Heart left ventricle (tissue), 16 donors: ENCODE results near the gene SCRN2. TPM values are rescaled to one million over a fixed set of nuclear protein-coding genes. Genes with fewer than 3 reads are reported as not detected.

Experiments
- ATAC-seq, 4 donors: fragments of 200-7000 bp; cut with Tn5 transposase; one replicate each; pipeline ENCODE4 v1.9.1; 2020 to 2022; ENCODE audit warnings: moderate library complexity in 4 of 4, mild to moderate bottlenecking in 3 of 4, moderate number of reproducible peaks in 1 of 4
- DNase-seq, 5 donors: peaks; one replicate each; pipeline ENCODE4 v3.0.0-alpha.2; 2020
- H3K27ac ChIP-seq, 12 donors: fragments of 200-600 bp; sonication (generic) in 4 of 12; one replicate each; pipeline versions ENCODE4 v1.5.0 to v1.8.0; 2016 to 2022; ENCODE audit warnings: mild to moderate bottlenecking in 2 of 12
- H3K27me3 ChIP-seq, 9 donors: fragments of 200-600 bp; sonication (generic) in 2 of 9; one replicate each; pipeline versions ENCODE4 v1.5.1 to v1.8.0; 2016 to 2022; ENCODE audit warnings: mild to moderate bottlenecking in 3 of 9
- H3K36me3 ChIP-seq, 9 donors: fragments of 200-600 bp; sonication (generic) in 2 of 9; one replicate each; pipeline versions ENCODE4 v1.5.0 to v1.8.0; 2018 to 2022; ENCODE audit warnings: mild to moderate bottlenecking in 2 of 9
- H3K4me1 ChIP-seq, 12 donors: fragments of 200-600 bp; sonication (generic) in 4 of 12; one replicate each; pipeline versions ENCODE4 v1.5.0 to v1.8.0; 2016 to 2022; ENCODE audit warnings: mild to moderate bottlenecking in 3 of 12
- H3K4me3 ChIP-seq, 12 donors: fragments of 200-600 bp; sonication (generic) in 4 of 12; one replicate each; pipeline versions ENCODE4 v1.5.0 to v1.8.0; 2017 to 2022; ENCODE audit warnings: mild to moderate bottlenecking in 9 of 12, moderate library complexity in 4 of 12
- H3K9me3 ChIP-seq, 12 donors: fragments of 200-600 bp; sonication (generic) in 4 of 12; one replicate each; pipeline versions ENCODE4 v1.5.0 to v1.8.0; 2016 to 2022; ENCODE audit warnings: mild to moderate bottlenecking in 1 of 12
- CTCF ChIP-seq, 12 donors: fragments of 200-600 bp; sonication (generic) in 4 of 12; IDR thresholded peaks; one replicate each; pipeline versions ENCODE4 v1.5.0 to v1.8.0; 2018 to 2022; ENCODE audit warnings: antibody characterized with exemption in 12 of 12, mild to moderate bottlenecking in 5 of 12
- POLR2A ChIP-seq, 2 donors: fragments of 450-650 bp; IDR thresholded peaks; one replicate each; pipeline ENCODE4 v1.6.1; 2017; ENCODE audit warnings: antibody characterized with exemption in 2 of 2, mild to moderate bottlenecking in 2 of 2, moderate library complexity in 2 of 2
- WGBS, 4 donors: extraction: QIAGEN DNeasy Blood & Tissue Kit in 2 of 4; methylation state at CpG; one replicate each; pipeline versions ENCODE4 v1.1.5 to v1.1.7; 2013 to 2018; 5-methylcytosine and 5-hydroxymethylcytosine counted together
- intact Hi-C, 10 donors: fragments of 100-400 bp; cut with DNase I; formaldehyde crosslinking; loops; one replicate each; pipeline versions ENCODE4 v1.11.1 to v1.14.2; 2022
- polyA plus RNA-seq, 2 donors: library from polyadenylated mRNA; stranded (reverse); fragments of 200-250 nt; gene quantifications; one replicate each; pipeline ENCODE4 v1.2.3, GENCODE V29; 2013
- total RNA-seq, 9 donors: library from RNA; depleted of rRNA in 2 of 9; stranded (reverse); fragments of >200 nt in 2 of 9; fragmentation: NEBNext Ultra II Directional in 3 of 9; extraction: Animal tissue kit (Norgen Biotek cat#: 25700) in 3 of 9; gene quantifications; one replicate each; pipeline versions ENCODE4 v1.1.0 to v1.2.4, GENCODE V29; 2016 to 2023
- donor health status: ischemic (EF 13 %, LVEDD 7.1; RV severe dilation, severe dysfunction).
- donor health status: healthy with polysubstance abuse.
- donor health status: DM: no; HTN: yes; CAD: no.
- donor health status: DM: no; HTN: no; CAD: no.
- donor health status: ischemic (EF 25% LVEDD 6.9; RV normal size, moderate dysfunction).
- donor health status: ischemic (EF 25% LVEDD 5.7; RV mildly dilated, moderate dysfunction).
- donor health status: healthy.
- donor health status: DM: yes; HTN: yes; CAD: no.
- donor health status: ischemic (EF 35%, LVEDD 5.7; RV mildly dilated, moderate dysfunction).
- donor health status: nonischemic (EF 11% LVEDD 7.7; RV severe dilation, severe dysfunction).
- donor health status: DM: yes; HTN: yes; CAD: no.
- donor health status: PGD.
- donor health status: ischemic (EF 29% LVEDD 5.4; RV normal size, mild dysfunction).
- donor health status: nonischemic (EF 23%, LVEDD 6.1; RV moderate dilation, normal function).

SCRN2 gene
- total and polyA plus RNA-seq, 11 donors, result 17.5 to 58.5 (median 33.9) TPM

DNA sequence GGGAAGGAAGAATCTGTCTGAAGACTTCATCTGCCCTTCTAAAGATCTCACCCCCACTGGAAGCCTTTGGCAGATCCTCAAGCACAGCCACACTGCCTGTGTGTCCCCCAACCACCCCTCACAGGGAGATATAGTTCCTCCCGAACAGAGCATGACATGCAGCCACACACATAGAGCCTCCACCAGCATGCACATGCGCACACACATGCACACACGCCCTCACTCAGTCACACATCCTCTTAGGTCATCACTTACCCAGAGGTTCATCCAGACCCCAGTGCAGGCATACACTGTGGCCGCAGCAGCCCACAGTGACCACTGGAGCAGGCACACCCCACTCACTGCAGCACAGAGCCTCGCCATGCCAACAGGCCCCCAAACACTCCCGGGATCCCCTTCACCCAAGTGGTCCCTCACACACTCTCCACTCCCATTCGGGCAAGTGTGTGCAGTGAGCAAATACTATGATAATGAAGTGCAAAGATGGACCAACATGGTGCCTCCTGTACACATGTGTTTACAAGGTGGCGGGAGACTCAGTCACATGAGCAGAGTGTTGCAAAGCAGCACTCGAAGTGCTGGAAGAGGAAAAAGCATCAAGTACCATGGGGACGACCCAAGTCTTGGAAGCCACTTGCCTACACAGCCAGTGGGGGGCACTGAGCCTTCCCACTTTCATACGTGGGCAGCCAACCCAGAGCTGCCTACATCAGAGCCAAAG, 26.9 kb upstream of the SCRN2 start:
- intact Hi-C loops, result no loop called here
- no peaks in the 10 kb centered on the region for H3K9me3 ChIP-seq
- no peak for TF ChIP-seq CTCF (IDR thresholded peaks at IDR 0.05)
- TF ChIP-seq POLR2A (IDR thresholded peaks at IDR 0.05), result no peak
- WGBS, 4 donors, result 87 to 91% (median 89%) methylated on average over 10 to 11 of the region's 11 CpGs
- peaks cover 0 to 8% (median 0%) of the 10 kb centered on the region in 12 donors for H3K4me1 ChIP-seq
- H3K27me3 ChIP-seq, result peaks cover 0 to 48% (median 13%) of the 10 kb centered on the region in 9 donors
- DNase-seq (peak in 1 of 5 donors; percentile 19), ATAC-seq (no peak)
- no peaks in the 10 kb centered on the region for H3K36me3 ChIP-seq
- no peak overlapping the region for H3K27ac ChIP-seq
- H3K4me3 ChIP-seq, result no peak overlapping the region

GRCh38 chr17:47866941-47867340, 25.9 kb upstream of the SCRN2 start:
- intact Hi-C loops, result no loop called here
- DNase-seq (peak in 1 of 5 donors; percentile 53), ATAC-seq (peak in 3 of 4 donors; percentile 60 to 74 (median 74))
- Histone ChIP-seq H3K36me3 (no peaks in the 10 kb centered on the region), H3K9me3 (no peaks in the 10 kb centered on the region), H3K27me3 (peaks cover 0 to 38% (median 2%) of the 10 kb centered on the region in 9 donors), H3K4me1 (no peaks in the 10 kb centered on the region), H3K27ac (no peak overlapping the region), H3K4me3 (no peak overlapping the region)
- 27 to 36% (median 33%) methylated on average over 20 of the region's 20 CpGs for WGBS, 4 donors
- no peak for TF ChIP-seq CTCF (IDR thresholded peaks at IDR 0.05)
- no peak for TF ChIP-seq POLR2A (IDR thresholded peaks at IDR 0.05)

DNA sequence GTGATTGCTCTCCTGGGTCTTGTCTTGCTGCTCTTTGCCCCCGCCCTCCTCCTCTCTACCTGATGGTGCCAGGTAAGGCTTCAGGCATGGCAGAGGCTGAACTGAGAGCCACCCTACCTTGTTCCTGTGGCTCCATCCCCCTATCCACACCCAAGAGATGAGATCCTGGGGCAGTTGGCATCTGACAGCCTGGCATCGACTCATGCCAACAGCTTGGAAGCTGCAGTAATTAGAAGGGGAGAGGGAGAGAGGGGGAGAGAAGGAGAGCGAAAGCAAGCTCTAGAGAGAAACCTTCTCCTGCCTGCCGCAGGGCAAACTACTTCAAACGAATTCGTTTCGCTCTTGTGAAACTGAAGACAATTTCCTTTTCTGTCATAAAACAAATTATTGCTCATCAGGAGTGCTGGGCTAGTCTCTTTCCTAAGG, 23.7 kb upstream of the SCRN2 start:
- Histone ChIP-seq H3K9me3 (no peaks in the 10 kb centered on the region), H3K27ac (no peak overlapping the region), H3K4me1 (no peaks in the 10 kb centered on the region), H3K27me3 (peaks cover 0 to 20% (median 0%) of the 10 kb centered on the region in 9 donors), H3K36me3 (no peaks in the 10 kb centered on the region), H3K4me3 (no peak overlapping the region)
- DNase-seq, result no peak
- TF ChIP-seq POLR2A (IDR thresholded peaks at IDR 0.05), result no peak
- TF ChIP-seq CTCF (IDR thresholded peaks at IDR 0.05), result no peak
- no peak for ATAC-seq
- intact Hi-C loops, result no loop called here
- 59 to 73% (median 68%) methylated on average over 7 of the region's 7 CpGs for WGBS, 4 donors

- Histone ChIP-seq H3K4me3 (no peak overlapping the region), H3K9me3 (no peaks in the 10 kb centered on the region), H3K27ac (no peak overlapping the region), H3K27me3 (peaks cover 0 to 7% (median 0%) of the 10 kb centered on the region in 9 donors), H3K36me3 (no peaks in the 10 kb centered on the region), H3K4me1 (no peaks in the 10 kb centered on the region)
- ATAC-seq (no peak), DNase-seq (peak in 1 of 5 donors; percentile 56)
- TF ChIP-seq CTCF (IDR thresholded peaks at IDR 0.05) (no peak), POLR2A (IDR thresholded peaks at IDR 0.05) (no peak)
- intact Hi-C loops, result no loop called here
- WGBS, 4 donors, result 68 to 77% (median 77%) methylated on average over 7 of the region's 7 CpGs
Measured at GRCh38 chr17:47862621-47863440, 21.8 kb upstream of the SCRN2 start.
